WTC11 (cell line): ENCODE data around the gene SNX21. TPM values are rescaled to one million over a fixed set of nuclear protein-coding genes. Genes with fewer than 3 reads are reported as not detected.

ENCODE experiments used
- ATAC-seq: fragments of 200-7000 bp; cut with Tn5 transposase; 2 replicates; pipeline ENCODE4 v1.10.0; 2021; ENCODE audit warnings: mild to moderate bottlenecking, moderate library complexity
- CTCF ChIA-PET: fragments of 300-600 bp; sonication (Branson Sonifier 250); formaldehyde crosslinking; loops from one replicate; lab custom pipeline; 2021; ENCODE audit warnings: antibody characterized with exemption; lab: Charles Lee
- POLR2A ChIA-PET: fragments of 350-600 bp; sonication (Branson Sonifier 250); formaldehyde crosslinking; loops from one replicate; lab custom pipeline; 2021; ENCODE audit warnings: antibody characterized with exemption; lab: Charles Lee
- DNase-seq: peaks from one replicate; pipeline ENCODE4 v3.0.0; 2021; ENCODE audit warnings: low spot score
- H3K27ac Mint-ChIP-seq: 2 replicates; pipeline ENCODE4 v1.8.0; 2021; ENCODE audit warnings: mixed read lengths
- H3K27me3 Mint-ChIP-seq: 2 replicates; pipeline ENCODE4 v1.8.0; 2021; ENCODE audit warnings: low read depth, mild to moderate bottlenecking, moderate library complexity, mixed read lengths
- H3K36me3 Mint-ChIP-seq: 2 replicates; pipeline ENCODE4 v1.8.0; 2021; ENCODE audit warnings: mixed read lengths
- H3K4me1 Mint-ChIP-seq: 2 replicates; pipeline ENCODE4 v1.8.0; 2022; ENCODE audit warnings: mixed read lengths
- H3K4me3 Mint-ChIP-seq: 2 replicates; pipeline ENCODE4 v1.8.0; 2021; ENCODE audit warnings: mild to moderate bottlenecking, moderate library complexity, mixed read lengths
- H3K9me3 Mint-ChIP-seq: 2 replicates; pipeline ENCODE4 v1.8.0; 2021; ENCODE audit warnings: mixed read lengths
- AFF4 ChIP-seq: sonication (generic); formaldehyde crosslinking; IDR thresholded peaks from 2 replicates; pipeline ENCODE4 v1.8.1; 2023; ENCODE audit warnings: mild to moderate bottlenecking, missing genetic modification reagents, borderline replicate concordance
- AR ChIP-seq: fragments of 250-450 bp; sonication (Bioruptor Pico); IDR thresholded peaks from 2 replicates; pipeline ENCODE4 v1.9.0; 2021; ENCODE audit warnings: mild to moderate bottlenecking
- ATF1 ChIP-seq: sonication (generic); formaldehyde crosslinking; IDR thresholded peaks from 2 replicates; pipeline ENCODE4 v1.8.1; 2023; ENCODE audit warnings: mild to moderate bottlenecking, moderate library complexity, missing genetic modification reagents
- ERG ChIP-seq: fragments of 250-450 bp; sonication (Bioruptor Pico); IDR thresholded peaks from 2 replicates; pipeline ENCODE4 v1.8.0; 2021; ENCODE audit warnings: mild to moderate bottlenecking
- FOXJ3 ChIP-seq: sonication (generic); formaldehyde crosslinking; IDR thresholded peaks from 2 replicates; pipeline ENCODE4 v1.9.0; 2021; ENCODE audit warnings: missing genetic modification reagents, mild to moderate bottlenecking, borderline replicate concordance
- IRF1 ChIP-seq: sonication (generic); formaldehyde crosslinking; IDR thresholded peaks from 2 replicates; pipeline ENCODE4 v1.8.0; 2023; ENCODE audit warnings: missing genetic modification reagents
- IRF2 ChIP-seq: sonication (generic); formaldehyde crosslinking; IDR thresholded peaks from 2 replicates; pipeline ENCODE4 v1.8.0; 2022; ENCODE audit warnings: low read depth, missing genetic modification reagents, borderline replicate concordance
- MYBL2 ChIP-seq: sonication (generic); formaldehyde crosslinking; IDR thresholded peaks from 2 replicates; pipeline ENCODE4 v1.8.1; 2023; ENCODE audit warnings: mild to moderate bottlenecking, moderate library complexity, missing genetic modification reagents
- OVOL2 ChIP-seq: fragments of 250-450 bp; sonication (Bioruptor Pico); IDR thresholded peaks from 2 replicates; pipeline ENCODE4 v1.9.0; 2021; ENCODE audit warnings: mild to moderate bottlenecking, borderline replicate concordance
- SMAD4 ChIP-seq: sonication (generic); formaldehyde crosslinking; IDR thresholded peaks from 2 replicates; pipeline ENCODE4 v1.8.0; 2022; ENCODE audit warnings: mild to moderate bottlenecking, missing genetic modification reagents
- TP53 ChIP-seq: sonication (generic); formaldehyde crosslinking; IDR thresholded peaks from 2 replicates; pipeline ENCODE4 v1.8.1; 2023; ENCODE audit warnings: mild to moderate bottlenecking, missing genetic modification reagents
- ZMAT4 ChIP-seq: fragments of 250-450 bp; sonication (Bioruptor Pico); IDR thresholded peaks from 2 replicates; pipeline ENCODE4 v1.9.0; 2021; ENCODE audit warnings: mild to moderate bottlenecking
- ZNF121 ChIP-seq: sonication (generic); formaldehyde crosslinking; IDR thresholded peaks from 2 replicates; pipeline ENCODE4 v1.8.0; 2023; ENCODE audit warnings: missing genetic modification reagents
- ZNF138 ChIP-seq: sonication (generic); formaldehyde crosslinking; conservative IDR thresholded peaks from 2 replicates; pipeline ENCODE4 v1.8.1; 2022; ENCODE audit warnings: mild to moderate bottlenecking, moderate library complexity, missing genetic modification reagents
- ZNF232 ChIP-seq: sonication (generic); formaldehyde crosslinking; IDR thresholded peaks from 2 replicates; pipeline ENCODE4 v1.8.0; 2022; ENCODE audit warnings: mild to moderate bottlenecking, missing genetic modification reagents
- total RNA-seq: library from RNA; stranded (reverse); gene quantifications from 3 replicates; pipeline ENCODE4 v1.2.3, GENCODE V29; 2021
- TF ChIP-seq, protein P1 (sequence below): fragments of 250-450 bp; sonication (Bioruptor Pico); conservative IDR thresholded peaks from 2 replicates; pipeline ENCODE4 v1.9.0; 2021; ENCODE audit warnings: mild to moderate bottlenecking
- TF ChIP-seq, protein P2 (sequence below): sonication (generic); formaldehyde crosslinking; conservative IDR thresholded peaks from 2 replicates; pipeline ENCODE4 v1.8.1; 2022; ENCODE audit warnings: mild to moderate bottlenecking, missing genetic modification reagents
- TF ChIP-seq, protein P3 (sequence below): sonication (generic); formaldehyde crosslinking; IDR thresholded peaks from 2 replicates; pipeline ENCODE4 v1.8.0; 2022; ENCODE audit warnings: missing genetic modification reagents
- TF ChIP-seq, protein P4 (sequence below): fragments of 250-450 bp; sonication (Bioruptor Pico); IDR thresholded peaks from 2 replicates; pipeline ENCODE4 v1.9.0; 2021; ENCODE audit warnings: moderate library complexity, mild to moderate bottlenecking, inconsistent platforms, borderline replicate concordance

The SNX21 gene
- total RNA-seq, 1 experiment from 2014 or later: 17.9 TPM

DNA sequence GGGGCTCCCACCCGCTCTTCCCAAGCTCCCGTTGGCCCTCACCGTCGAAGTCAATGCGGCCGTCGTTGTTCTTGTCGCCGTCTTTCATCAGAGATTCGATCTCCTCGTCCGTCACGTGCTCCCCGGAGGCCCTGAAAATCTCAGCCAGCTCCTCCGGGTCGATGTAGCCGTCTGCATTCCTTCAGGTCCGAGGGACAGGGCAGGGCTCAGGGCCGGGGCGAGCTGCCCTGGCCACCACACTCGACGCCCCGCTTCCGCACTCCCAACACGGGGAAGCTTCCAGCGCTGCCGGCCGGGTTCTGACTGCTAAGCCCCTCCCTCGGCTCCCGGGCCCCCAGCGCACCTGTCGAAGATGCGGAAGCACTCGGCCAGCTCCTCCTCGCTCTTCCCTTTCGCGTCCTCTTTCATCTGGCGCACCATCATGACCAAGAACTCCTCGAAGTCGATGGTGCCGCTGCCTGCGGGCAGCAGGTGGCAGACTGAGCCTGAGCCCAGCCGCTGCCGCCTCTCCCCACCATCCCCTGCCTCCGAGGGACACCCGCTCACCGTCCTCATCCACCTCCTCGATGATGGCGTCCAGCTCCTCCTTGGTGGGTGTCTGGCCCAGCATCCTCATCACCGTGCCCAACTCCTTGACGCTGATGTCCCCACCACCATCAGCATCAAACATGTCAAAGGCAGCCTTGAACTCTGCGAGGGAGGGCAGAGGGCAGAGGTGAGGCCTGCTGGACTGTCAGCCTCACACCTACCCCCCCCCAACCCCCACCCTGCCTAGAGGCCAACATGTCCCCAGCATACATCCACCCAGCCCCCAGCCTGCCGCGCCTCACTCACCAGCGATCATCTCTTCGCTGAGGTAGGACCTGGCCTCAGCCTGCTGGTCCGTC lies 9.4 kb upstream of the SNX21 start:
- Mint-ChIP-seq H3K27me3 (peaks cover 23% of the 10 kb centered on the region), H3K9me3 (no peaks in the 10 kb centered on the region), H3K4me1 (peaks cover 26% of the 10 kb centered on the region), H3K4me3 (peak overlapping the region; percentile 61), H3K36me3 (no peaks in the 10 kb centered on the region), H3K27ac (0 out of 2 replicates have a peak overlapping the region, but pooled peaks have one; percentile 48)
- POLR2A ChIA-PET: interaction anchor here (0.7 to 1.6 kb wide), 5 partner anchors 10 to 188 kb away, joined by 3 to 10 read pairs (median 3); partner anchors contain the start of genes CTSA, NEURL2 and SNX21
- ATAC-seq (peak; percentile 86), DNase-seq (peak; percentile 81)
- CTCF ChIA-PET: interaction anchor here (0.6 to 3.3 kb wide), 27 partner anchors 8 to 235 kb away, joined by 3 to 30 read pairs (median 7); partner anchors contain the start of genes ACOT8, CTSA, NEURL2 and PCIF1
- TF ChIP-seq ZNF138 (peak; percentile 74; the same call in 1 of the 2 replicates), ZNF232 (CRISPR knock-in tag) (peak; percentile 86), OVOL2 (CRISPR knock-in tag) (no peak), AR (CRISPR knock-in tag) (no peak), IRF1 (no peak), AFF4 (no peak), MYBL2 (CRISPR knock-in tag) (no peak), ATF1 (CRISPR knock-in tag) (no peak), ERG (CRISPR knock-in tag) (no peak), IRF2 (no peak), ZNF121 (CRISPR knock-in tag) (peak; percentile 9; the same call in 1 of the 2 replicates), FOXJ3 (CRISPR knock-in tag) (no peak), TP53 (CRISPR knock-in tag) (peak; percentile 61; the same call in 1 of the 2 replicates), ZMAT4 (CRISPR knock-in tag) (no peak), SMAD4 (CRISPR knock-in tag) (no peak)
- TF ChIP-seq, protein P1, sequence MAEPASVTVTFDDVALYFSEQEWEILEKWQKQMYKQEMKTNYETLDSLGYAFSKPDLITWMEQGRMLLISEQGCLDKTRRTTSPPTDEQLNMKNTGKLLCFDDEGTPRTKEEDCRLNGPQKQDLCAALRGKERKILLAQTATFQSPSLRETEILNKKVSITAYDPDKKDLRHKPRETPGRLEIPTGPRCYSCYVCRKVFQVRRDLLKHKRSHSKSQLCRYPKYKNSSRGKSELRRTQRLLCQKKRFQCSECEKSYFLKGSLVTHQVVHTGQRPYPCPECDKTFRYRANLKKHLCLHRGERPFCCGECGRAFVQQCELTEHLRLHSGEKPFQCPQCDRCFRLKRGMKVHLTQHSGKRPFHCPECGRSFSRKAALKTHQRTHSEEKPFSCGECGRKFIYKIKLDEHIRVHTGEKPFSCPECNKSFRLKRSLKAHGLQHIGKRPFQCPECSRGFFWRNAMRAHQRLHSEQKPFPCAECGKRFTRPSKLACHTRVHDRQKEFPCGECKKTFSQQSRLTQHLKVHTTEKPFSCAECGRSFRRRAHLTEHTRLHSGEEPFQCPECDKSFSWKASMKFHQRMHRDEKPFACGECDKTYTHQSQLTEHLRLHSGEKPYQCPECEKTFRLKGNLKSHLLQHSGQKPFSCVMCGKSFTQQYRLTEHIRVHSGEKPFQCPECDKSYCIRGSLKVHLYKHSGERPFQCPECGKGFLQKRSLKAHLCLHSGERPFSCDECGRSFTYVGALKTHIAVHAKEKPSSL: no peak
- TF ChIP-seq, protein P2, sequence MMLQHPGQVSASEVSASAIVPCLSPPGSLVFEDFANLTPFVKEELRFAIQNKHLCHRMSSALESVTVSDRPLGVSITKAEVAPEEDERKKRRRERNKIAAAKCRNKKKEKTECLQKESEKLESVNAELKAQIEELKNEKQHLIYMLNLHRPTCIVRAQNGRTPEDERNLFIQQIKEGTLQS (CRISPR knock-in tag): no peak
- TF ChIP-seq, protein P3, sequence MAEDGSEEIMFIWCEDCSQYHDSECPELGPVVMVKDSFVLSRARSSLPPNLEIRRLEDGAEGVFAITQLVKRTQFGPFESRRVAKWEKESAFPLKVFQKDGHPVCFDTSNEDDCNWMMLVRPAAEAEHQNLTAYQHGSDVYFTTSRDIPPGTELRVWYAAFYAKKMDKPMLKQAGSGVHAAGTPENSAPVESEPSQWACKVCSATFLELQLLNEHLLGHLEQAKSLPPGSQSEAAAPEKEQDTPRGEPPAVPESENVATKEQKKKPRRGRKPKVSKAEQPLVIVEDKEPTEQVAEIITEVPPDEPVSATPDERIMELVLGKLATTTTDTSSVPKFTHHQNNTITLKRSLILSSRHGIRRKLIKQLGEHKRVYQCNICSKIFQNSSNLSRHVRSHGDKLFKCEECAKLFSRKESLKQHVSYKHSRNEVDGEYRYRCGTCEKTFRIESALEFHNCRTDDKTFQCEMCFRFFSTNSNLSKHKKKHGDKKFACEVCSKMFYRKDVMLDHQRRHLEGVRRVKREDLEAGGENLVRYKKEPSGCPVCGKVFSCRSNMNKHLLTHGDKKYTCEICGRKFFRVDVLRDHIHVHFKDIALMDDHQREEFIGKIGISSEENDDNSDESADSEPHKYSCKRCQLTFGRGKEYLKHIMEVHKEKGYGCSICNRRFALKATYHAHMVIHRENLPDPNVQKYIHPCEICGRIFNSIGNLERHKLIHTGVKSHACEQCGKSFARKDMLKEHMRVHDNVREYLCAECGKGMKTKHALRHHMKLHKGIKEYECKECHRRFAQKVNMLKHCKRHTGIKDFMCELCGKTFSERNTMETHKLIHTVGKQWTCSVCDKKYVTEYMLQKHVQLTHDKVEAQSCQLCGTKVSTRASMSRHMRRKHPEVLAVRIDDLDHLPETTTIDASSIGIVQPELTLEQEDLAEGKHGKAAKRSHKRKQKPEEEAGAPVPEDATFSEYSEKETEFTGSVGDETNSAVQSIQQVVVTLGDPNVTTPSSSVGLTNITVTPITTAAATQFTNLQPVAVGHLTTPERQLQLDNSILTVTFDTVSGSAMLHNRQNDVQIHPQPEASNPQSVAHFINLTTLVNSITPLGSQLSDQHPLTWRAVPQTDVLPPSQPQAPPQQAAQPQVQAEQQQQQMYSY (CRISPR knock-in tag): no peak
- TF ChIP-seq, protein P4, sequence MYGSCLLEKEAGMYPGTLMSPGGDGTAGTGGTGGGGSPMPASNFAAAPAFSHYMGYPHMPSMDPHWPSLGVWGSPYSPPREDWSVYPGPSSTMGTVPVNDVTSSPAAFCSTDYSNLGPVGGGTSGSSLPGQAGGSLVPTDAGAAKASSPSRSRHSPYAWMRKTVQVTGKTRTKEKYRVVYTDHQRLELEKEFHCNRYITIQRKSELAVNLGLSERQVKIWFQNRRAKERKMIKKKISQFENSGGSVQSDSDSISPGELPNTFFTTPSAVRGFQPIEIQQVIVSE (CRISPR knock-in tag): no peak
